MV-4-11 (cell line): ENCODE measurements around the gene NYAP1.

Source experiments
- DNase-seq: peaks from one replicate; lab custom pipeline; 2025; lab: John Stamatoyannopoulos, UW

NYAP1 gene

GRCh38 chr7:100457033-100457432 is 26.7 kb upstream of the NYAP1 start:
- no peak for DNase-seq

GRCh38 chr7:100464210-100464660 is 19.5 kb upstream of the NYAP1 start, which contains the start of gene SPACDR:
Gene SPACDR (minus strand): TSS chr7:100464260. CDS start chr7:100464025, 235 bp downstream.
- DNase-seq, result no peak

- DNase-seq, result no peak
These were observed 18.9 kb upstream of the NYAP1 start for GRCh38 chr7:100464791-100465190.

GRCh38 chr7:100465299-100465698 is 18.4 kb upstream of the NYAP1 start:
- no peak for DNase-seq

GRCh38 chr7:100465702-100466311 is 17.9 kb upstream of the NYAP1 start:
- DNase-seq, result peak; percentile 25

GRCh38 chr7:100466653-100467605 is 16.8 kb upstream of the NYAP1 start:
- no peak for DNase-seq

GRCh38 chr7:100467638-100468373 is 15.9 kb upstream of the NYAP1 start:
- no peak for DNase-seq

GRCh38 chr7:100469227-100470044 is 14.3 kb upstream of the NYAP1 start:
- peak; percentile 53 for DNase-seq

GRCh38 chr7:100471021-100471420 is 12.7 kb upstream of the NYAP1 start:
- no peak for DNase-seq

GRCh38 chr7:100472121-100472851 is 11.4 kb upstream of the NYAP1 start:
- no peak for DNase-seq

GRCh38 chr7:100472854-100473499 is 10.8 kb upstream of the NYAP1 start:
- DNase-seq, result peak; percentile 2

- DNase-seq, result no peak
These were observed 8.2 kb upstream of the NYAP1 start for GRCh38 chr7:100475549-100475948.

GRCh38 chr7:100476101-100476780 is 7.5 kb upstream of the NYAP1 start:
- DNase-seq, result peak; percentile 29

- DNase-seq, result no peak
These were observed 6.5 kb upstream of the NYAP1 start for GRCh38 chr7:100476903-100477870.

- no peak for DNase-seq
These were observed 5.9 kb upstream of the NYAP1 start for GRCh38 chr7:100477871-100478267.

- DNase-seq, result peak; percentile 96
These were observed 4.6 kb upstream of the NYAP1 start, which contains the start of gene TSC22D4 for GRCh38 chr7:100478958-100479660. Gene TSC22D4 (minus strand): TSS chr7:100479214. CDS start chr7:100478038, 1,176 bp downstream.

GRCh38 chr7:100481466-100481865 is 2.3 kb upstream of the NYAP1 start:
- DNase-seq, result no peak

GRCh38 chr7:100482728-100483089 is 1.0 kb upstream of the NYAP1 start:
- no peak for DNase-seq
